ENCODE results near the gene EIF4E2. TPM values are rescaled to one million over a fixed set of nuclear protein-coding genes. Genes with fewer than 3 reads are reported as not detected.

EIF4E2 gene
- total and polyA plus RNA-seq, 8 donors = 2.3 to 79.3 (median 41.0) TPM

- 89 to 92% (median 91%) methylated on average over 8 to 19 of the region's 19 CpGs for WGBS, 5 donors
- intact Hi-C loops (cut with DNase I; ENCODE audit: low total_unique reads) = no loop called here
- Histone ChIP-seq H3K27me3 (peaks cover 0 to 18% (median 0%) of the 10 kb centered on the region in 3 donors), H3K36me3 (peaks cover 0 to 21% (median 10%) of the 10 kb centered on the region in 4 donors), H3K4me3 (no peak overlapping the region), H3K4me1 (peaks cover 0 to 17% (median 4%) of the 10 kb centered on the region in 4 donors), H3K27ac (no peak overlapping the region), H3K9me3 (peaks cover 0 to 2% (median 0%) of the 10 kb centered on the region in 4 donors)
- no peak for TF ChIP-seq POLR2A (IDR thresholded peaks at IDR 0.05)
- no peak for TF ChIP-seq CTCF (IDR thresholded peaks at IDR 0.05)
- no peak for TF ChIP-seq EP300 (IDR thresholded peaks at IDR 0.05)
- no peak for TF ChIP-seq POLR2AphosphoS5 (IDR thresholded peaks at IDR 0.05)
- DNase-seq = no peak
Observed at GRCh38 chr2:232543928-232544631, 6.4 kb upstream of the EIF4E2 start.

- intact Hi-C loops (cut with DNase I; ENCODE audit: low total_unique reads) = no loop called here
- Histone ChIP-seq H3K4me1 (peaks cover 5 to 23% (median 10%) of the 10 kb centered on the region in 4 donors), H3K9me3 (peaks cover 0 to 4% (median 0%) of the 10 kb centered on the region in 4 donors), H3K4me3 (no peak overlapping the region), H3K36me3 (peaks cover 0 to 21% (median 10%) of the 10 kb centered on the region in 4 donors), H3K27me3 (peaks cover 0 to 12% (median 0%) of the 10 kb centered on the region in 3 donors), H3K27ac (no peak overlapping the region)
- 81 to 89% (median 87%) methylated on average over 6 of the region's 6 CpGs for WGBS, 5 donors
- DNase-seq = no peak
- TF ChIP-seq POLR2A (IDR thresholded peaks at IDR 0.05) (no peak), POLR2AphosphoS5 (IDR thresholded peaks at IDR 0.05) (no peak), EP300 (IDR thresholded peaks at IDR 0.05) (no peak)
Observed at GRCh38 chr2:232544674-232545073, 5.8 kb upstream of the EIF4E2 start.

GRCh38 chr2:232545511-232546375 is 4.7 kb upstream of the EIF4E2 start:
- Histone ChIP-seq H3K4me1 (peaks cover 7 to 27% (median 11%) of the 10 kb centered on the region in 4 donors), H3K4me3 (no peak overlapping the region), H3K36me3 (peaks cover 0 to 21% (median 10%) of the 10 kb centered on the region in 4 donors), H3K27me3 (peaks cover 0 to 1% (median 0%) of the 10 kb centered on the region in 3 donors), H3K9me3 (peaks cover 0 to 4% (median 0%) of the 10 kb centered on the region in 4 donors), H3K27ac (no peak overlapping the region)
- WGBS, 5 donors = 82 to 88% (median 85%) methylated on average over 13 to 17 of the region's 17 CpGs
- DNase-seq = no peak
- intact Hi-C loops (cut with DNase I; ENCODE audit: low total_unique reads) = no loop called here
- TF ChIP-seq POLR2A (IDR thresholded peaks at IDR 0.05) (no peak), POLR2AphosphoS5 (IDR thresholded peaks at IDR 0.05) (no peak), CTCF (IDR thresholded peaks at IDR 0.05) (no peak), EP300 (IDR thresholded peaks at IDR 0.05) (no peak)

- WGBS, 5 donors = 97 to 99% (median 98%) methylated on average over 6 of the region's 6 CpGs
- no peak for TF ChIP-seq EP300 (IDR thresholded peaks at IDR 0.05)
- DNase-seq = no peak
Observed at GRCh38 chr2:232547991-232548390, 2.5 kb upstream of the EIF4E2 start.

More at GRCh38 chr2:232547991-232548390, 2.5 kb upstream of the EIF4E2 start:
- peaks cover 18 to 46% (median 27%) of the 10 kb centered on the region in 4 donors for H3K4me1 ChIP-seq
- intact Hi-C loops (cut with DNase I; ENCODE audit: low total_unique reads) = no loop called here
- H3K4me3 ChIP-seq = no peak overlapping the region
- no peaks in the 10 kb centered on the region for H3K27me3 ChIP-seq
- H3K27ac ChIP-seq = no peak overlapping the region
- peaks cover 0 to 34% (median 14%) of the 10 kb centered on the region in 4 donors for H3K36me3 ChIP-seq
- H3K9me3 ChIP-seq = peaks cover 0 to 4% (median 0%) of the 10 kb centered on the region in 4 donors

All from stomach (tissue), 9 donors.